HG03460 (cell line): ENCODE measurements around the gene ECD.
A peak's percentile ranks its signal among the peaks of the same experiment; 100 is the strongest.
"Not testable (repeated sequence)": the region's sequence is repeated elsewhere in the genome, so short reads cannot be mapped to it uniquely, and the experiment has no call there.

ENCODE experiments used
- ATAC-seq: cut with Tn5 transposase; IDR thresholded peaks from one replicate; pipeline ENCODE4 v1.9.1; 2021; ENCODE audit not compliant: unreplicated experiment

ECD gene

GRCh38 chr10:73161079-73161478, 6.7 kb downstream of the ECD start:
- ATAC-seq, result no peak

DNA sequence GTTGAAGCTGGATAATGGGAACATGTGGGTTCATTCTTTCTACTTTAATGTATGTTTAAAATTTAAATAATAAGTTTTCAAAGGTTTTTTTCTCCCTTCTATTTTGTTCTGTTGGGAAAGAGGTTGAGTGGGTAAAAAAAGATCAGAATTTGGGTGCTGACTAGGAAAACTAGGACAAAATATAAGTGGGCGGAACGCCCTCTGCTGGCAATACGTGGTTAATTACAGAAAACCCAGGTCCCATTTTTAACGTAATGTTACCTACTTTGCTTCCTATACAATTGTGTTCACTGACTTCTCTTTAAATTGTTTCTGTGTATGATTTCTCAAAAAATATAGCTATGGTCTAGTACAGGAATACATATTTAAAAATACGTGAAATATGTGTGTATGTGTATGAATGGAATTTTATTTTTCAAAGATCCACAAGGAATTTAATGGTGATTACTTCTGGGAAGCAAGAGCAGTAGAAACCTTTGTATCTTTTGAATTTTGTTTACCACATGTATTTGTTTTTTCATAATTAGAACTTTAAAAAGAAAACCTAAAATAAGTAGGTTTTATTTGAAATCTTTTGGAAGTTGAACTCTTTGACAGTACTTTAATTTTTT, 8.7 kb downstream of the ECD start:
- no peak for ATAC-seq

- no peak for ATAC-seq
These were observed 11.8 kb downstream of the ECD start for GRCh38 chr10:73156054-73156453.

- no peak for ATAC-seq
These were observed 15.8 kb downstream of the ECD start for GRCh38 chr10:73152009-73152408.

DNA sequence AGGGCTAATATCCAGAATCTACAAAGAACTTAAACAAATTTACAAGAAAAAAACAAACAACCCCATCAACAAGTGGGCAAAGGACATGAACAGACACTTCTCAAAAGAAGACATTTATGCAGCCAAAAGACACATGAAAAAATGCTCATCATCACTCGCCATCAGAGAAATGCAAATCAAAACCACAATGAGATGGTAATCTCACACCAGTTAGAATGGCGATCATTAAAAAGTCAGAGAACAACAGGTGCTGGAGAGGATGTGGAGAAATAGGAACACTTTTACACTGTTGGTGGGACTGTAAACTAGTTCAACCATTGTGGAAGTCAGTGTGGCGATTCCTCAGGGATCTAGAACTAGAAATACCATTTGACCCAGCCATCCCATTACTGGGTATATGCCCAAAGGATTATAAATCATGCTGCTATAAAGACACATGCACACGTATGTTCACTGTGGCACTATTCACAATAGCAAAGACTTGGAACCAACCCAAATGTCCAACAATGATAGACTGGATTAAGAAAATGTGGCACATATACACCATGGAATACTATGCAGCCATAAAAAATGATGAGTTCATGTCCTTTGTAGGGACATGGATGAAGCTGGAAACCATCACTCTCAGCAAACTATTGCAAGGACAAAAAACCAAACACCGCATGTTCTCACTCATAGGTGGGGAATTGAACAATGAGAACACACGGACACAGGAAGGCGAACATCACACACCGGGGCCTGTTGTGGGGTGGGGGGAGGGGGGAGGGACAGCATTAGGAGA, 17.0 kb downstream of the ECD start:
- ATAC-seq, result not testable (repeated sequence)

GRCh38 chr10:73141603-73142002, 26.2 kb downstream of the ECD start:
- no peak for ATAC-seq

- ATAC-seq, result no peak
These were observed 28.6 kb downstream of the ECD start for GRCh38 chr10:73139251-73139650.

DNA sequence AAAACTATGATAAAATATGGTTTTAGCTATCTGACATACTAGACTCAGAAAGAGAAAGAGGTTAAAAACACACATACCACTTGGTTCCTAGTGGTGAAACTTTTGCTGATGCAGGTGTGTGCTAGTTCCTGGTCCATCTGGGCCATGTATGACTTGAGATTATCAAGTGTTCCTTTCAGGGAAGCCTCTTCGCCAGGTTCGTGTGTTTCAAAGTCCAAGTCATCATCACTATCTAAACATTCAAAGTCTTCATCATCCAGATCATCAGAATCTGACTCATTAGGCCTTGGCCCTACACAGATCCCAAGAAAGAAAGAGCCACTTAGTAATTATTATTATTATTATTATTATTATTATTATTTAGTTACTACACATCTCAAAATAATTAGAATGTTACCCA, 31.2 kb downstream of the ECD start:
- no peak for ATAC-seq

- ATAC-seq, result no peak
These were observed 33.1 kb downstream of the ECD start for GRCh38 chr10:73134727-73135126.

- ATAC-seq, result no peak
These were observed 35.7 kb downstream of the ECD start for GRCh38 chr10:73131913-73132686.

DNA sequence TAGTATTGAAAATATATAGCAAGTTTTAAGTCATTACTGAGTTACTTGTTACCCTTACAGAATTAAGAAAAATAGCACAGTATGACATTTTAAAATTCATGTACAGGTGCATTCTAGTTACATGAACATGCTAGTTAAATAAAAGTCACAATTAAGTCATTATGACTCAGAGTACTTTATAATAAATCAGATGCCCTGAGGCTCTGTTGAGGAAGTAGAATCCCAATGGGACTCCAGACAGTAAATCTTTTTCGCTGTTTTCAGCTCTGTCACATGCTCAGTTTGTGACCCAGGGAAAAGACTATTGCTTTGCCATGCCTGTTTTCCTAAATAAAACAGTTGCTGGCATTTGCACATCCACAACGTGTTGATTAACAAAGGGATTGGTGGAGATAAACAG, 36.5 kb downstream of the ECD start:
- ATAC-seq, result no peak

- ATAC-seq, result no peak
These were observed 41.5 kb downstream of the ECD start for GRCh38 chr10:73126343-73126742.

GRCh38 chr10:73119952-73120351, 47.9 kb downstream of the ECD start:
- ATAC-seq, result no peak

DNA sequence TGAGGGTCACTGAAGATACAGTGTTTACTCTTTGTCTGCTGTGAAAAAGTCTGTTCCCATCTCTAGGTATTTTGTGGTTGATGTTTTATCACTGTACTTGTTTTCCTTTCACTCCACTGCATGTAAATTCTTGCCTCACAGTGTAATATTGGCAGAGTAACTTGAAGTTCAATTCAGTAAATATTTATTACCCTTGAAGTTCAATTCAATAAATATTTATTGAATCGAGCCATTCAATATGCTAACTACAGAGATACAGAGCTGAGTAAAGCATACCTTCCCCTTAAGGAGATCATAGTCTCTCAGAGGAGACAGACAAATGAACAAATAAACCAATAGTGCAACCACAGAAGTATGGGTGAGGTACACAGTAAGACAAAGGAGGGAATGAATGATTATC, 48.4 kb downstream of the ECD start:
- ATAC-seq, result no peak

- ATAC-seq, result peak; percentile 74
These were observed 49.6 kb downstream of the ECD start for GRCh38 chr10:73117976-73118743.

- ATAC-seq, result no peak
These were observed 51.8 kb downstream of the ECD start for GRCh38 chr10:73116017-73116416.

DNA sequence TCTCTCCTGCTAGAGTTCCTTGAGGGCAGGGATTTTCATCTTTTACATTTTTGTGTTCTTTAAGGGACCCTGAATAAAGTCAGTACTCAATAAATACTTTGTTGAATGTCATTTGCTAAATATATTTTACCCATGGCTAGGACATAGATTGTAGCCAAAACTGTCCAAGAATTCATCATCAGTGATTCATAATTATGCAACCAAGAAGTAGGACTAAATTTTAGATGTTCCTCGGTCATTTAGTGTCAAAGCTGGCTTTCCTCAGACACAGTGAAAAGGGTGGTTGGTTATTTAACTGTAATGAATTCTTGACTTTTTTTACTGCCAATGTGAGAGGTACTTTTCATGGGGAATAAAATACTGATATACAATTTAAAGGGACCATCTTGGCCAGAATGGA, 54.3 kb downstream of the ECD start:
- no peak for ATAC-seq

GRCh38 chr10:73112032-73112431, 55.8 kb downstream of the ECD start:
- not testable (repeated sequence) for ATAC-seq

DNA sequence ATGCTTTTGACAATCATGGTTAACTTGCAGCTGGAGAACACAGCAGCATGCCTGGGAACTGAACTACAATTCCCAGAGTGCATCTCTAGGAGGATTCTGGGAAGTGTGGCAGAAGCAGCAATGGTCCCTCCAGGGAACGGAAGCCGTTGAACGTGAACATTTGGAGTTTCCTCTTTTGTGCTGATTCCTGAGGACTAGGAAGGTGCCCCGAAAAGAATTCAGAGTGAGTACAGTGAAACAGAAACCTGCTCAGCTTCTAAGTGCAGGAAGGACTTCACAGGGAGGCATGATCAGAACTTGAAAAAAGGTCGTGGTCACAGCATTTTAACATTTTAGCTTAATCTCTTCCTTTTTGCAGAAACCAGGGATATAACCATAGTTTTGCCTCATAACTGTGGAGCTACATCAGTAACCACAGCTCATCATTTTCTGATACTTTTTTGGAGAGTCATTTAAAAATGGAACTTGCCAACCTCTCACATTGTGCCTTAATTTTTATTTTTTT, 57.4 kb downstream of the ECD start, which contains the start of gene NUDT13:
Gene NUDT13, plus strand, starts transcription at position 111 of the 505 bp plus-strand sequence. CDS start 3,911 bp downstream, outside the sequence.
- no peak for ATAC-seq

- not testable (repeated sequence) for ATAC-seq
These were observed 58.6 kb downstream of the ECD start for GRCh38 chr10:73109248-73109652.

DNA sequence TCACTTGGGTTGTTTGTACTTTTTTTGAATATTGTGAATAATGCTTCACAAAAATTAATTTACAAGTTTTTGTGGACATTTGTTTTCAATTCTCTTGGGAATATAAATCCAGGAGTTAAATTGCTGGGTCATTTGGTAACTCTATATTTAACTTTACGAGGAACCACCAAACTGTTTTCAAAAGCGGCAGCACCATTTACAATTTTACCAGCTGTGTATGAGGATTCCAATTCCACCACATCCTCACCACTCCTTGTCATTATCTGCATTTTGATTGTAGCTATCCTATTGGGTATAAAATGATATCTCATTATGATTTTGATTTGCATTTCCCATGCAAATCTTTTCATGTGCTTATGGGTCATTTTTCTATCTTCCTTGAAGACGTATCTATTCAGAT, 61.5 kb downstream of the ECD start:
- no peak for ATAC-seq
